ENCODE data around the gene ZNF428. TPM values are rescaled to one million over a fixed set of nuclear protein-coding genes. Genes with fewer than 3 reads are reported as not detected.
"Not testable (repeated sequence)": the region's sequence is repeated elsewhere in the genome, so short reads cannot be mapped to it uniquely, and the experiment has no call there.

The ZNF428 gene
- total and polyA plus RNA-seq, 2 donors, result 27.4 to 51.5 TPM

GRCh38 chr19:43620061-43621001, 902 bp upstream of the ZNF428 start:
- no peak for DNase-seq (ENCODE audit: extremely low spot score)
- Histone ChIP-seq H3K27ac (ENCODE audit: low read depth) (peak overlapping the region; percentile 77), H3K4me1 (ENCODE audit: insufficient read depth) (no peaks in the 10 kb centered on the region), H3K36me3 (ENCODE audit: insufficient read depth) (no peaks in the 10 kb centered on the region), H3K4me3 (ENCODE audit: low read depth, low read length) (peak overlapping the region; percentile 69)
- 37% methylated on average over 23 of the region's 23 CpGs for WGBS

- no peak for DNase-seq (ENCODE audit: extremely low spot score)
- Histone ChIP-seq H3K27ac (ENCODE audit: low read depth) (peak overlapping the region; percentile 77), H3K4me1 (ENCODE audit: insufficient read depth) (no peaks in the 10 kb centered on the region), H3K4me3 (ENCODE audit: low read depth, low read length) (peak overlapping the region; percentile 69), H3K36me3 (ENCODE audit: insufficient read depth) (no peaks in the 10 kb centered on the region)
- under 1% methylated on average over 14 of the region's 14 CpGs for whole genome bisulfite sequencing
These were observed 538 bp downstream of the ZNF428 start for GRCh38 chr19:43618921-43619261.

DNA sequence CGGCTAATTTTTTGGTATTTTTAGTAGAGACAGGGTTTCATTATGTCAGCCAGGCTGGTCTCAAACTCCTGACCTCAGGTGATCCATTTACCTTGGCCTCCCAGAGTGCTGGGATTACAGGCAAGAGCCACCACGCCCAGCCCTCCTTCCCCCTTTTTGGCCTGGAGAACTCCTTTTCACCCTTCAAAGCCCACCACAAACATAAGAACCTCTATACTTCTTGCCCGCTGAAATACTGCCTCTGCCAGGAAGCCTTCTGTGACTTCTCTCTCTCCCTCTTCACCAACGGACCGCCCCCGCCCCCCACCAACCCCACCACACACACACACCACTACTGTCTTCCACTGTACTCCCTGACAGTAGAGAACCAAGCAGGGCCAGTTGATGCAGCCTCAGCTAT, 2.5 kb downstream of the ZNF428 start:
- Histone ChIP-seq H3K27ac (ENCODE audit: low read depth) (no peak overlapping the region), H3K4me1 (ENCODE audit: insufficient read depth) (no peaks in the 10 kb centered on the region), H3K36me3 (ENCODE audit: insufficient read depth) (no peaks in the 10 kb centered on the region), H3K4me3 (ENCODE audit: low read depth, low read length) (no peak overlapping the region)
- DNase-seq (ENCODE audit: extremely low spot score), result no peak
- 88% methylated on average over 6 of the region's 6 CpGs for WGBS

DNA sequence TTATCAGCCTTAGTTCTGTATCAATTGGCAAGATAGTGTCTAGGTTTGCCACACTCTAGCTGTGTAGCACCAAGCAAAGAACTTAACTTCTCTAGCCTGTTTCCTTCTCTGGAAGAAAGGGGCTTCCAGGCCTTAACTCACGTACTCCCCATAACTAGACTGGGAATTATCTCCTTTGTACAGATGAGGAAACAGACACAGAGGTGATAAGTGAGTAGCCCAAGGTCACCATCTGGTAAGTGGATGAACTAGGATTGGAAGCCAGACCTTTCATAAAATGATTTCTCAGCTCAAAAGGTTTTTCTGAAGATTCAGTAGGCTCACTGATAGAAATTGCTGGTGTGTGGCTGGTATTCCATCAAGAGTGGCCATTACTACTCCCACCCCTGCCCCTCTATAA, 3.1 kb downstream of the ZNF428 start:
- WGBS, result 65% methylated on average over 1 of the region's 1 CpG

DNA sequence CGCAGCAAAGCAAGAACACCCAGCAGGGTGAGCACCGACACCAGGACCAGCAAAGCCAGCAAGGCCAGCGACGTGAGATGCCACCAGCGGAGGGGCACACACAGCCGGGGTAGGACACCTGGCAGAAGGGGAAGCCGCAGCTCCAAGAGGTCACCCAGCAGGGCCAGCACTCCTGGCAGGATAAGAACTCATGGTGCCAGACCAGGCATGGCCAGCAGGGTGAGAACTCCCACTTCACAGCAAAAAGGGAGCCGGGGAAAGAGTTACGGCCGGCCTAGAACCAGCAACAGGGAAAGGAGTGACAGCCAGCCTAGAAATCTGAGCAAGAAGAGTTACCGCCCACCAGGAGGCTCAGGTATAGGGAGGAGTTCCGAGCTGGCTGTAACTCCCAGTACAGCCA, 7.1 kb downstream of the ZNF428 start:
- 97% methylated on average over 12 of the region's 12 CpGs for WGBS
- H3K4me3 ChIP-seq (ENCODE audit: low read depth, low read length), result no peak overlapping the region
- H3K27ac ChIP-seq (ENCODE audit: low read depth), result no peak overlapping the region
- no peaks in the 10 kb centered on the region for H3K4me1 ChIP-seq (ENCODE audit: insufficient read depth)
- DNase-seq (ENCODE audit: extremely low spot score), result no peak
- H3K36me3 ChIP-seq (ENCODE audit: insufficient read depth), result peaks cover 2% of the 10 kb centered on the region

More for the DNA sequence above, 3.1 kb downstream of the ZNF428 start:
- no peak overlapping the region for H3K4me3 ChIP-seq (ENCODE audit: low read depth, low read length)
- no peak for DNase-seq (ENCODE audit: extremely low spot score)
- no peaks in the 10 kb centered on the region for H3K4me1 ChIP-seq (ENCODE audit: insufficient read depth)
- no peak overlapping the region for H3K27ac ChIP-seq (ENCODE audit: low read depth)
- H3K36me3 ChIP-seq (ENCODE audit: insufficient read depth), result no peaks in the 10 kb centered on the region

- DNase-seq (ENCODE audit: extremely low spot score), result no peak
- Histone ChIP-seq H3K4me3 (ENCODE audit: low read depth, low read length) (no peak within 1 kb of the TSS), H3K4me1 (ENCODE audit: insufficient read depth) (no peaks in the 10 kb centered on the region), H3K27ac (ENCODE audit: low read depth) (no peak within 1 kb of the TSS), H3K36me3 (ENCODE audit: insufficient read depth) (peaks cover 2% of the 10 kb centered on the region)
- WGBS, result 90% methylated on average over 3 of the region's 3 CpGs
These were observed 7.6 kb downstream of the ZNF428 start, which contains the start of gene SRRM5 for GRCh38 chr19:43611788-43612187. SRRM5 (plus strand) TSS chr19:43612088; CDS start chr19:43612122, 34 bp downstream.

- Histone ChIP-seq H3K4me3 (ENCODE audit: low read depth, low read length) (no peak overlapping the region), H3K36me3 (ENCODE audit: insufficient read depth) (peaks cover 2% of the 10 kb centered on the region), H3K4me1 (ENCODE audit: insufficient read depth) (no peaks in the 10 kb centered on the region), H3K27ac (ENCODE audit: low read depth) (no peak overlapping the region)
- no peak for DNase-seq (ENCODE audit: extremely low spot score)
- WGBS, result 54% methylated on average over 3 of the region's 3 CpGs
These were observed 8.9 kb downstream of the ZNF428 start for GRCh38 chr19:43610493-43610892.

GRCh38 chr19:43609872-43610271, 9.6 kb downstream of the ZNF428 start:
- no peak for DNase-seq (ENCODE audit: extremely low spot score)
- Histone ChIP-seq H3K4me1 (ENCODE audit: insufficient read depth) (no peaks in the 10 kb centered on the region), H3K27ac (ENCODE audit: low read depth) (no peak overlapping the region), H3K36me3 (ENCODE audit: insufficient read depth) (peaks cover 2% of the 10 kb centered on the region), H3K4me3 (ENCODE audit: low read depth, low read length) (no peak overlapping the region)
- 84% methylated on average over 7 of the region's 7 CpGs for WGBS

DNA sequence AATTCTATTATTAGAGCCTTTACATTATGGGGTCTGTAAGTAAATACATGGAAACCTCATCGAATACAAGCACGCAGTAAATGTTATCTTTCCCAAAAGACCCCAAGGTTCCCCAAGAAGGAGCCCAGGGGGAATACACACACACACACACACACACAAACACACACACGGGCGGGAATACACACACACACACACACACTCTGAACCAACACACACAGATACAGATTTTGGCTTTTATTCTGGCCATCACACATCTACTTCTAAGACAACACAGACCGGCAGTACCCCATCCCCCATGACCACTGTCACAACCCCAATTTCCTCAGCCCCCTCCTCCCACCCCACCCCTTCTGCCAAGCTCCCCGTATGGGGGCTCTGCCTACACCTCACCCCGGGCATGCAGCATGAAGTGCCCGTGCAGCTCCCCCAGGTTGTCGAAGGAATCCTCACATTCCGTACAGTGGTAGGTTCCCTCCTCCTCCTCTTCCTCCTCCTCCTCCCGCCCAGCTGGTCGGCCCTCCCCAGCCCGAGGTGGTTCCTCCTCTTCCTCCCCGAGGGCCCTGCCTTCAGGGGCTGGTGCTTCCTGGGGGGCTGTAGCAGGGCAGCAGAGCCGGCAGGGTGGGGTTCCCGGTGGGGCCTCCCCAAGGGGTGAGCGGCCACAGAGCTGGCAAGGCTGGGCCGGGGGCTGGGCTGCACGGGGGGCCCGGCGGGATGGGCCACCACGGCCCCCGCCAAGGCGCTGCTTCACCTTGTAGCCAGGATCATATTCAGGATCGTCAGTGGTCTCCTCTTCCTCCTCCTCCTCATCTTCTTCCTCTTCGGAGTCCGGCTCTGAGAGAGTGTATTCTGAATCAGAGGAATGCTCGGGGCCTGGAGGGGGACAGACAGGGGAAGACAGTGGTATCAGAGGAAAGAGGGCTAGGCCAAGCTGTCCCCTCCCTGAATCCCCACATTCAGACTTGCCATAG, 11.9 kb downstream of the ZNF428 start:
- peaks cover 2% of the 10 kb centered on the region for H3K36me3 ChIP-seq (ENCODE audit: insufficient read depth)
- WGBS, result 82% methylated on average over 28 of the region's 28 CpGs
- H3K27ac ChIP-seq (ENCODE audit: low read depth), result no peak overlapping the region
- no peak for DNase-seq (ENCODE audit: extremely low spot score)
- no peaks in the 10 kb centered on the region for H3K4me1 ChIP-seq (ENCODE audit: insufficient read depth)
- no peak overlapping the region for H3K4me3 ChIP-seq (ENCODE audit: low read depth, low read length)

DNA sequence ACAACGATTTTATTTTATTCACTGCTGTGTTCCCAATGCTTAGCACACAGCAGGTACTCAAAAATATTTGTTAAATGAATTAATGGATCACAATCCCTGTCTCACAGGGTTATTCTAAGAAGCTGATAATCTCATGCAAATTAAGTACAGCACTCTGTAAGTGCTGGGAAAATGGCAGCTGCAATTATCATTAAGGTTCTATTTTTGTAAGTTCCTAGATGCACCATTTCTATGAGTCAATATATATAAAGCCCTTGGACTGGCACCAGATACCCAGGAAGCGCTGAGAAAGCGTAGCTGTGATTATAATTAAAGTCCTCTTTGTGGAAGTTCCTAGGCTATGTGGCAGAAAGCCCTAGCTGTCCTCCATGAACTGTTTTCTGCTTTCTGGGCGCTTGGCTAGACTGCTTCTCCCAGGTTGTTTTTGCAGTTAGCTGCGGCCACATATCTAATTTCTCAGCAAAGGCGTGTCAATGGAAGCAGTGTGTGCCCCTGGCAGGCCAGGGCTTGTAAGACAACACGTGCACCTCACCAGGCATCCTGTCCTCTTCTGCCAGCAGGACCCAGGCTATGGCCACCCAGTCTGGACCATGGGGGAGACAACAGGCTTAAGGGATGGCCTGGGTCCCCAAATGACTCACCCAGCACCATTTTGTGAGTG, 12.7 kb downstream of the ZNF428 start:
- no peak overlapping the region for H3K27ac ChIP-seq (ENCODE audit: low read depth)
- H3K36me3 ChIP-seq (ENCODE audit: insufficient read depth), result peaks cover 2% of the 10 kb centered on the region
- no peak overlapping the region for H3K4me3 ChIP-seq (ENCODE audit: low read depth, low read length)
- 88% methylated on average over 7 of the region's 7 CpGs for WGBS
- no peak for DNase-seq (ENCODE audit: extremely low spot score)
- no peaks in the 10 kb centered on the region for H3K4me1 ChIP-seq (ENCODE audit: insufficient read depth)

DNA sequence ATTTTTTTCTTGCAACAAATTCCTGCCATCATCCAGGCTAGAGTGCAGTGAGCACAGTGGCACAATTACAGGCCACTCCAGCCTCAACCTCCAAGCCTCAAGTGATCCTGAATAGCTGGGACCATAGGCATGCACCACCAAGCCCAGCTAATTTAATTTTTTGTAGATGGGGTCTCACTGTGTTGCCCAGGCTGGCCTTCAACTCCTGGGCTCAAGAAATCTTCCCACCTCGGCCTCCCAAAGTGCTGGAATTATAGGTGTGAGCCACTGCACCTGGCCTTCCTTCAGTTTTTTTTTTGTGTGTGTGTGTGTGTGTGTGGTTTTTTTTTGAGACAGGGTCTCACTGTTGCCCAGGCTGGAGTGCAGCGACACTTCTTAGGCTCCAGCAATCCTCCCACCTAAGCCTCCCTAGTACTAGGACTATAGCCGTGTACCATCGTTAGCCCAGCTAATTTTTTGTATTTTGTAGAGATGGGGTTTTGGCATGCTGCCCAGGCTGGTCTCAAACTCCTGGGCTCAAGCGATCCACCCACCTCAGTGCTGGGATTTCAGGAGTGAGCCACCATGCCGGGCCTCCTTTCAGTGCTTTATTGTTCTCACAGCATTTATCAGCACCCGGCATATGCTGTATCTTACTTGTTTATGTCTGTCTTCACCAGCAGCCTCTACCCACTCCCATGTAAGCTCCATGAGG, 13.4 kb downstream of the ZNF428 start:
- H3K36me3 ChIP-seq (ENCODE audit: insufficient read depth), result peaks cover 2% of the 10 kb centered on the region
- DNase-seq (ENCODE audit: extremely low spot score), result no peak
- no peak overlapping the region for H3K27ac ChIP-seq (ENCODE audit: low read depth)
- no peak overlapping the region for H3K4me3 ChIP-seq (ENCODE audit: low read depth, low read length)
- no peaks in the 10 kb centered on the region for H3K4me1 ChIP-seq (ENCODE audit: insufficient read depth)
- WGBS, result 70% methylated on average over 7 of the region's 7 CpGs

DNA sequence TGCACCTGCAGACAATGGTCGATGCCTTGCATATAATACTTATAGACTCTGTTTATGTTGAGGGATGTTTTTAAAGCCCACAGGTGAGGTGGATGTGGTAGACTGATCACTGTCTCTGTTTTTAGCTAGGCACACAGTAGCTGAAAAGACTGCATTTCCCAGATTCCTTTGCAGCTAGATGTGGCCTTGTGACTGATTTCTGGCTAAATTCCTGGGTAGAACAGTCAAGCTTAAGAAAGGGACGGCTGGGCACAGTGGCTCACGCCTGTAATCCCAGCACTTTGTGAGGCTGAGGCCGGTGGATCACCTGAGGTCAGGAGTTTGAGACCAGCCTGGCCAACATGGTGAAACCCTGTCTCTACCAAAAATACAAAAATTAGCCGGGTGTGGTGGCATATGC, 19.1 kb downstream of the ZNF428 start:
- WGBS, result 79% methylated on average over 5 of the region's 5 CpGs
- H3K4me3 ChIP-seq (ENCODE audit: low read depth, low read length); DNase-seq (ENCODE audit: extremely low spot score); H3K27ac ChIP-seq (ENCODE audit: low read depth); H3K4me1 ChIP-seq (ENCODE audit: insufficient read depth); H3K36me3 ChIP-seq (ENCODE audit: insufficient read depth): not testable (repeated sequence)

Data from urinary bladder (tissue), 4 donors.